Activated CD4-positive, alpha-beta T cell treated with anti-CD3 and anti-CD28 coated beads for 36 hours (primary cell): Measurements from ENCODE around the gene ZFP57. TPM values are rescaled to one million over a fixed set of nuclear protein-coding genes. Genes with fewer than 3 reads are reported as not detected.

Experiments used
- ATAC-seq: fragments of 200-7000 bp; cut with Tn5 transposase; one replicate; pipeline ENCODE4 v1.10.0; 2021; ENCODE audit warnings: mild to moderate bottlenecking, moderate library complexity
- CTCF ChIA-PET: fragments of 350-600 bp; sonication (Branson Sonifier 250); formaldehyde crosslinking; loops from one replicate; lab custom pipeline; 2021; ENCODE audit warnings: antibody characterized with exemption; lab: Charles Lee
- POLR2A ChIA-PET: fragments of 350-600 bp; sonication (Branson Sonifier 250); formaldehyde crosslinking; loops from one replicate; lab custom pipeline; 2021; ENCODE audit warnings: antibody characterized with exemption, inconsistent platforms; lab: Charles Lee
- DNase-seq: peaks from one replicate; pipeline ENCODE4 v3.0.0-alpha.2; 2020
- H3K27ac Mint-ChIP-seq: one replicate; pipeline ENCODE4 v1.8.0; 2021; ENCODE audit warnings: mixed read lengths
- H3K27me3 Mint-ChIP-seq: one replicate; pipeline ENCODE4 v1.8.0; 2021; ENCODE audit warnings: mixed read lengths
- H3K36me3 Mint-ChIP-seq: one replicate; pipeline ENCODE4 v1.8.0; 2021; ENCODE audit warnings: low read depth, mixed read lengths
- H3K4me1 Mint-ChIP-seq: one replicate; pipeline ENCODE4 v1.8.0; 2021; ENCODE audit warnings: mixed read lengths
- H3K4me3 Mint-ChIP-seq: one replicate; pipeline ENCODE4 v1.8.0; 2021; ENCODE audit warnings: mild to moderate bottlenecking, moderate library complexity, mixed read lengths
- H3K9me3 Mint-ChIP-seq: one replicate; pipeline ENCODE4 v1.8.0; 2021; ENCODE audit warnings: low read depth, mixed read lengths
- intact Hi-C, 2 experiments: fragments of 100-400 bp; cut with DNase I in 1 of 2; cut with micrococcal nuclease in 1 of 2; formaldehyde crosslinking; loops; one replicate each; pipeline versions ENCODE4 v1.14.2 to v1.15.1; 2022 to 2024; cut with DNase I, micrococcal nuclease
- total RNA-seq, 2 experiments: library from RNA; stranded (reverse); gene quantifications; one replicate each; pipeline ENCODE4 v1.2.3, GENCODE V29; 2021

Gene ZFP57
- total RNA-seq, 2 experiments from 2014 or later, result not detected

DNA sequence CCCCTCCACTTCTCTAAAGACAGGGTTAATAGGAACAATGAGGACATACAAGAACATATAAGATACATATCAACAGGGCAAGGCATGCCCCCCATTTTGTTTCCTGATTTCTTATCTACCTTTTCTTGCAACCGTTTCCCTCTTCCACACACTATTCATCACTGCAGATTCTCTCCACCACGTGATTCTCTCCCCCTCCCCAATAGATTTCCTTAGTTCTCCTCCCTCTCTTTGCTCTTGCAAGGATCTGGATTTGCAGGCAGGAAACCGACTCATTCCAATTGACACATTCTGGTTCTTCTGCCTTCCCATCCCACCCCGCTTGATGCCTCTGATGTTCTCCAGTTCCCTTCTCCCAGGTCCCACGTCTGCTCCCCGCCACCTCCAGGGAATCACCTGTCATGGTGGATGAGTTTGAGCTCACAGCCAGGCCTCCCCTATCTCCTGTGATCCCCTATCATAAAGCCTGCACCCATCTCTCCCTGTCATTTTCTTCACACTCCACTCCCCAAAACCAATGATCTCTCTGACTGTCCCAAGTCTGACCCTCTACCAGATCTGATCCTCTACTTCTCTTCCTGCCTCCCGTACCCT lies 55.5 kb downstream of the ZFP57 start:
- ATAC-seq (no peak), DNase-seq (no peak)
- intact Hi-C loops, result no loop called here
- no peaks in the 10 kb centered on the region for H3K27me3 Mint-ChIP-seq
- ChIA-PET CTCF (interaction anchor here (0.6 to 9.6 kb wide), 2 partner anchors 27 to 263 kb away, joined by 3 to 84 read pairs; no protein-coding TSS in a partner anchor), POLR2A (interaction anchor here (0.6 kb wide), 1 partner anchor 690 kb away, joined by 4 read pairs; no protein-coding TSS in a partner anchor)
- peaks cover 20% of the 10 kb centered on the region for H3K4me1 Mint-ChIP-seq
- no peak overlapping the region for H3K4me3 Mint-ChIP-seq
- no peaks in the 10 kb centered on the region for H3K9me3 Mint-ChIP-seq
- peaks cover 16% of the 10 kb centered on the region for H3K36me3 Mint-ChIP-seq
- no peak overlapping the region for H3K27ac Mint-ChIP-seq

DNA sequence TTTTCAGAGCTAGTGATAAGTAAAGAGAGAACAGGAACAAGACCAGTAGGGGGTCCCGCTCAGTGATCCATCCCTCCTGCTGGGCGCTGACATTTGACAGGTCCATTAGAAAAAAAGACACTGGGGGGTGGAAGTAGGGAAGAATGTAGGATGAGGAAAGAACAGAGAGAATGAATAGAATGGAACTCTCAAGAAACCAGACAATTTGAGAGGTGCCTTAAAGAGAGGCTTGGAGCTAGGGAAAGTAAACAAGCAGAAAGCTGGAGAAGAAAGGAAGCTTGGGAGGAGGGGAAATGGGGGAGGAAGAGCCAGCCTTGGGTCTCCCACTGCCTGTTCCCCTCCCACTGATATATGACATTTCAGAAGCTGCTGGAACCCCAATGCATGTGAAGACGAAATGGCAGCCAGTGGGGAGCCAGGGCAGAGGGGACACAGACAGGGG lies 56.4 kb downstream of the ZFP57 start:
- intact Hi-C loops, result no loop called here
- peaks cover 12% of the 10 kb centered on the region for H3K4me1 Mint-ChIP-seq
- ATAC-seq (no peak), DNase-seq (no peak)
- H3K4me3 Mint-ChIP-seq, result no peak overlapping the region
- no peaks in the 10 kb centered on the region for H3K9me3 Mint-ChIP-seq
- ChIA-PET CTCF (interaction anchor here (0.9 to 9.6 kb wide), 3 partner anchors 11 to 28 kb away, joined by 4 to 84 read pairs (median 4); no protein-coding TSS in a partner anchor), POLR2A (no interaction called here)
- no peaks in the 10 kb centered on the region for H3K27me3 Mint-ChIP-seq
- peaks cover 16% of the 10 kb centered on the region for H3K36me3 Mint-ChIP-seq
- H3K27ac Mint-ChIP-seq, result no peak overlapping the region

Other genes starting within 250 kb of the ZFP57 start
- not detected for gene OR10C1, start 241.8 kb downstream of the ZFP57 start, total RNA-seq
- not detected for gene OR11A1, start 224.1 kb downstream of the ZFP57 start, total RNA-seq
- not detected for gene OR2H1, start 224.0 kb downstream of the ZFP57 start, total RNA-seq
- gene MAS1L, start 193.2 kb downstream of the ZFP57 start, total RNA-seq, result not detected
- under 1 TPM in 1 of 2 experiments, not detected in 1; 0.32 TPM for gene UBD, start 121.4 kb downstream of the ZFP57 start, total RNA-seq
- gene OR2H2, start 96.0 kb downstream of the ZFP57 start, total RNA-seq, result not detected
- gene GABBR1, start 48.0 kb downstream of the ZFP57 start, total RNA-seq, result 10 to 100 TPM; 25.8 to 35.9 TPM
- not detected for gene MOG, start 24.1 kb downstream of the ZFP57 start, total RNA-seq
- 100 to 1,000 TPM; 216 to 229 TPM for gene HLA-F, start 42.3 kb upstream of the ZFP57 start, total RNA-seq
- under 1 TPM; 0.35 to 0.55 TPM for gene HLA-G, start 146.7 kb upstream of the ZFP57 start, total RNA-seq